Measurements from ENCODE around the gene TYW1.
"Not testable (repeated sequence)": the region's sequence is repeated elsewhere in the genome, so short reads cannot be mapped to it uniquely, and the experiment has no call there.

DNA sequence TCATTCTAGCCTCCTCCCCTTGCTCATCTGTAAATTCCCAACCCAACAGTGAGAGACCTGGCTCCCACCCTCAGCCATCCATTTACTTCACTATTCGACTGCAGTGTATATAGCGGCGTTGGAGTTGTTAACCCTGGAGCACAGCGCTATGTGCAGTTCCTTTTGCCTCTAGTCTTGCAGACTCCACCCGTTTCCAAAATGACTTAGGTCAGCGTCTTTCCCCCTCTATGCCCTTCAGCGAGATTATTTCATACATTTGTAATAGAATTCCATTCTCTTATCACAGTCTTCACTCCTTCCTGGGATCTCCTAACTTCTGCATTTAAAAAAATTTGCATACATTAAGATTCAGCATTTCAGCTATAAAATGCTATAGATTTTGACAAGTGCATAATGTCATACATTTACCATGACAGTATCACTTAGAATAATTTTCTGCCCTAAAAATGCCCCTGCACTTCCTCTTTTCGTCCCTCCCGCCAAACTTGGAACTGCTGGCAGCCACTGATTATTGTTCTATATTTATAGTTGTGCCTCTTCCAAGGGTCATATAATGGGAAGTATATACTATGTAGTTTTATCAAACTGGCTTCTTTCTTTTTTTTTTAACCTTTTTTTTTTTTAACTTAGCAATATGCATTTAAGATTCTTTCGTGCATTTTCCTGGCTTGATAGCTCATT, 215.2 kb downstream of the TYW1 start:
- TF ChIP-seq, protein P1, sequence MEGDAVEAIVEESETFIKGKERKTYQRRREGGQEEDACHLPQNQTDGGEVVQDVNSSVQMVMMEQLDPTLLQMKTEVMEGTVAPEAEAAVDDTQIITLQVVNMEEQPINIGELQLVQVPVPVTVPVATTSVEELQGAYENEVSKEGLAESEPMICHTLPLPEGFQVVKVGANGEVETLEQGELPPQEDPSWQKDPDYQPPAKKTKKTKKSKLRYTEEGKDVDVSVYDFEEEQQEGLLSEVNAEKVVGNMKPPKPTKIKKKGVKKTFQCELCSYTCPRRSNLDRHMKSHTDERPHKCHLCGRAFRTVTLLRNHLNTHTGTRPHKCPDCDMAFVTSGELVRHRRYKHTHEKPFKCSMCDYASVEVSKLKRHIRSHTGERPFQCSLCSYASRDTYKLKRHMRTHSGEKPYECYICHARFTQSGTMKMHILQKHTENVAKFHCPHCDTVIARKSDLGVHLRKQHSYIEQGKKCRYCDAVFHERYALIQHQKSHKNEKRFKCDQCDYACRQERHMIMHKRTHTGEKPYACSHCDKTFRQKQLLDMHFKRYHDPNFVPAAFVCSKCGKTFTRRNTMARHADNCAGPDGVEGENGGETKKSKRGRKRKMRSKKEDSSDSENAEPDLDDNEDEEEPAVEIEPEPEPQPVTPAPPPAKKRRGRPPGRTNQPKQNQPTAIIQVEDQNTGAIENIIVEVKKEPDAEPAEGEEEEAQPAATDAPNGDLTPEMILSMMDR (conservative IDR thresholded peaks at IDR 0.05; ENCODE audit: low read depth, low read length) = not testable (repeated sequence)
- TF ChIP-seq RAD21 (IDR thresholded peaks at IDR 0.05; ENCODE audit: low read length); RFX5 (IDR thresholded peaks at IDR 0.05; ENCODE audit: low read depth, low read length); POLR2A (IDR thresholded peaks at IDR 0.05; ENCODE audit: low read depth, low read length); SMC3 (IDR thresholded peaks at IDR 0.05; ENCODE audit: low read depth, low read length); MXI1 (IDR thresholded peaks at IDR 0.05; ENCODE audit: borderline replicate concordance, low read depth, low read length); MAFK (IDR thresholded peaks at IDR 0.05; ENCODE audit: low read depth, low read length): not testable (repeated sequence)
